ENCODE data around the gene COPE.

DNA sequence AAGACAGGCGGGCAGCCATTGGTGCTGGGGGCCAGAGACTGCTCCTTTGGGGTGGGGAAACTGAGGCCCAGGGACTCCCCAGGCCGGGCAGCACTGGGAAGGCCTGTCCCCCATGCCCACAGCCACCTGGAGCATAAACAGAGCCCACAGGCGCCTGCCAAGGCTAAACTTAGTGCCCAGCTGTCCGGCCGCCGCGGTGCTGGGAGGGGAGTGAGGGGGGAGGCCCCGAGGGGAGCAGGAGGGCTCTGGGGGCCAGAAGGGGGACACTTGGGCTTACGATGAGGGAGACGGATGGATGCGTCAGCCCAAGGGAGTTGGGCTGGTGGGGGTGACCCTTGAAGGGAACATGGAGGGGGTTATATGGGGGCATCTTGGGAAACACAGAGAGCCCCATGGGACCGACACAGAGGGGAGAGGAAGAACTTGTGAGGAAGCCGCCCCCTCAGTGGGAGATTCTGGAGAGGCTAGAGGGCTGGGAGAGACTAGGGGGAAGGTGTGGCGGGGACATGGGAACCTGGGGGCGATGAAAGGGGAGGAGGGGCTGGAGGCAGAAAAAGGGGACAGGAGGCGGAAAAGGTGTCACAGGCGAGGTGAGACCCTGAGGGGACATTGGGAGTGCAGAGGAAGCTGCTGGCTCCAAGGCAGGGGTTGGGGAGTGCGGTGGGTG, 25.5 kb downstream of the COPE start:
- TF ChIP-seq CTCF (conservative IDR thresholded peaks at IDR 0.05) (no peak), ZFX (IDR thresholded peaks at IDR 0.05) (no peak)

Data from C4-2B (cell line).